ENCODE measurements around the gene NHLH1. TPM values are rescaled to one million over a fixed set of nuclear protein-coding genes. Genes with fewer than 3 reads are reported as not detected.

Gene NHLH1
- total RNA-seq, 4 donors from 2014 or later: not detected

DNA sequence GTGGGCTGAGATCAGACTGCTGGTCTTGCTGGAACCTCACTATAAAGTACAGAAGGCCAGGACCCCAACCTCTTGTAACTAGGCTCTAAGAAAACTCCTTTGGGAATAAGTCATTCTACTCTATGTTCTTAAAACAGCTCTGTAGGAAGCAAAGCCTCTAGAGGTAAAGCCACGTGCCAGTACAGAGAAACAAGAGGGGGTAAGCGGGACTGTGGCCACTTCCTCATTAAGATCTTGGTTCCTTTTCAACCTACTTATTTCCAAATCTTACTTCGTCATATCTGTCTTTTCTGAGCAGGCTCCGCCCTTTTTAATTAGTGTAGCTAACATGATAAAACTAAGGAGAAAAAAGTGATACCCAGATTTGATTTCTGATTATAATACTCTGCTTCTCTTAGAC is 19.9 kb upstream of the NHLH1 start:
- H3K4me1 ChIP-seq: peaks cover 12 to 32% (median 19%) of the 10 kb centered on the region in 4 donors
- 76% methylated on average over 4 of the region's 4 CpGs for WGBS
- intact Hi-C loops (cut with DNase I): no loop called here

DNA sequence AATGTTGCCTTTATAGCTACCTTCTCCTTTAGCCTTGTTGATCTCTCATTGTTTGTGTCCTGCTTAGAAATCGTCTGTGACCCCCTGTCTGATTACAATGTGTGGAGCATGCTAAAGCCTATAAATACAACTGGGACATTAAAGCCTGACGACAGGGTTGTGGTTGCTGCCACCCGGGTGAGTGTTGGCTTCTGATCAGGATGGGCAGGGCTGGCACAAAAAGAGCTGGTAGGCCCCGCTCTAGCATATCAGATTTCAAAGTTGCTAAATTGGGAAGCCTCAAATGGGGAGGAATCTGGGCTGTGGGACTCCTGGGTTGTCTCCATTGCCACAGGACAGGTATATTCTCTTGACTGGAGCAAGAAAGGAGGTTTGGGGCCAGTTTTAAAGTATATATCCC is 15.2 kb upstream of the NHLH1 start:
- no peak overlapping the region for H3K4me3 ChIP-seq
- intact Hi-C loops (cut with DNase I): no loop called here
- no peak overlapping the region for H3K27ac ChIP-seq (replicated peaks in 1 of 4)
- no peaks in the 10 kb centered on the region for H3K9me3 ChIP-seq
- no peaks in the 10 kb centered on the region for H3K27me3 ChIP-seq
- H3K4me1 ChIP-seq: peaks cover 0 to 8% (median 2%) of the 10 kb centered on the region in 4 donors
- DNase-seq (ENCODE audit: extremely low spot score): no peak
- TF ChIP-seq, protein P1, sequence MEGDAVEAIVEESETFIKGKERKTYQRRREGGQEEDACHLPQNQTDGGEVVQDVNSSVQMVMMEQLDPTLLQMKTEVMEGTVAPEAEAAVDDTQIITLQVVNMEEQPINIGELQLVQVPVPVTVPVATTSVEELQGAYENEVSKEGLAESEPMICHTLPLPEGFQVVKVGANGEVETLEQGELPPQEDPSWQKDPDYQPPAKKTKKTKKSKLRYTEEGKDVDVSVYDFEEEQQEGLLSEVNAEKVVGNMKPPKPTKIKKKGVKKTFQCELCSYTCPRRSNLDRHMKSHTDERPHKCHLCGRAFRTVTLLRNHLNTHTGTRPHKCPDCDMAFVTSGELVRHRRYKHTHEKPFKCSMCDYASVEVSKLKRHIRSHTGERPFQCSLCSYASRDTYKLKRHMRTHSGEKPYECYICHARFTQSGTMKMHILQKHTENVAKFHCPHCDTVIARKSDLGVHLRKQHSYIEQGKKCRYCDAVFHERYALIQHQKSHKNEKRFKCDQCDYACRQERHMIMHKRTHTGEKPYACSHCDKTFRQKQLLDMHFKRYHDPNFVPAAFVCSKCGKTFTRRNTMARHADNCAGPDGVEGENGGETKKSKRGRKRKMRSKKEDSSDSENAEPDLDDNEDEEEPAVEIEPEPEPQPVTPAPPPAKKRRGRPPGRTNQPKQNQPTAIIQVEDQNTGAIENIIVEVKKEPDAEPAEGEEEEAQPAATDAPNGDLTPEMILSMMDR (IDR thresholded peaks at IDR 0.05): no peak
- TF ChIP-seq POLR2AphosphoS5 (IDR thresholded peaks at IDR 0.05) (no peak), POLR2A (IDR thresholded peaks at IDR 0.05; ENCODE audit: low read depth) (no peak), EP300 (IDR thresholded peaks at IDR 0.05) (no peak)
- H3K36me3 ChIP-seq: peaks cover 59 to 99% (median 98%) of the 10 kb centered on the region in 4 donors
- whole genome bisulfite sequencing: 89% methylated on average over 4 of the region's 4 CpGs

More for the DNA sequence above, 19.9 kb upstream of the NHLH1 start:
- no peaks in the 10 kb centered on the region for H3K9me3 ChIP-seq
- no peak for DNase-seq (ENCODE audit: extremely low spot score)
- TF ChIP-seq POLR2A (IDR thresholded peaks at IDR 0.05; ENCODE audit: low read depth): no peak
- no peak for TF ChIP-seq POLR2AphosphoS5 (IDR thresholded peaks at IDR 0.05)
- TF ChIP-seq, protein P1 (IDR thresholded peaks at IDR 0.05): no peak
- TF ChIP-seq EP300 (IDR thresholded peaks at IDR 0.05): no peak
- H3K36me3 ChIP-seq: peaks cover 14 to 67% (median 62%) of the 10 kb centered on the region in 4 donors
- H3K27ac ChIP-seq (replicated peaks in 1 of 4): no peak overlapping the region
- H3K4me3 ChIP-seq: no peak overlapping the region
- H3K27me3 ChIP-seq: no peaks in the 10 kb centered on the region

DNA sequence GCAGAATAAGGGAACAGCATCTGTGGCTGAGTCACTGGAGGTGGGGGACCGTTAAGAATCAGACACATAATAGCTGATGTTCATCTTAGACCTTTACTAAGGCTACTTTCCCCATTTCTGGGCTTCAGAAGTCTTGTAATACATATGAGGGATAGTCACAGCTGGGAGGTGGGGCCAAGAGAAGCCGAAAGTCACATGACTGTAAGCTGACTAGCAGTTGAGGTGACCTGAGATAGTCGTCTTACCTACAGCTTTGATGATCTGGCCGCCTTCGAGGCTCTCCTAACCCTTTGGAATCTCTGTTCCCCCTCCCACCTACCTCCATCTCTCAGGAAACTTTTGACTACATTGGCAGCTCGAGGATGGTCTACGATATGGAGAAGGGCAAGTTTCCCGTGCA is 14.3 kb upstream of the NHLH1 start:
- no peak overlapping the region for H3K27ac ChIP-seq (replicated peaks in 1 of 4)
- no peaks in the 10 kb centered on the region for H3K9me3 ChIP-seq
- no peak overlapping the region for H3K4me3 ChIP-seq
- peaks cover 65 to 99% (median 99%) of the 10 kb centered on the region in 4 donors for H3K36me3 ChIP-seq
- peaks cover 0 to 8% (median 0%) of the 10 kb centered on the region in 4 donors for H3K4me1 ChIP-seq
- no peak for DNase-seq (ENCODE audit: extremely low spot score)
- TF ChIP-seq EP300 (IDR thresholded peaks at IDR 0.05) (no peak), POLR2A (IDR thresholded peaks at IDR 0.05; ENCODE audit: low read depth) (no peak), POLR2AphosphoS5 (IDR thresholded peaks at IDR 0.05) (no peak)
- TF ChIP-seq, protein P1 (IDR thresholded peaks at IDR 0.05): no peak
- H3K27me3 ChIP-seq: no peaks in the 10 kb centered on the region
- intact Hi-C loops (cut with DNase I): no loop called here
- 89% methylated on average over 8 of the region's 8 CpGs for WGBS

DNA sequence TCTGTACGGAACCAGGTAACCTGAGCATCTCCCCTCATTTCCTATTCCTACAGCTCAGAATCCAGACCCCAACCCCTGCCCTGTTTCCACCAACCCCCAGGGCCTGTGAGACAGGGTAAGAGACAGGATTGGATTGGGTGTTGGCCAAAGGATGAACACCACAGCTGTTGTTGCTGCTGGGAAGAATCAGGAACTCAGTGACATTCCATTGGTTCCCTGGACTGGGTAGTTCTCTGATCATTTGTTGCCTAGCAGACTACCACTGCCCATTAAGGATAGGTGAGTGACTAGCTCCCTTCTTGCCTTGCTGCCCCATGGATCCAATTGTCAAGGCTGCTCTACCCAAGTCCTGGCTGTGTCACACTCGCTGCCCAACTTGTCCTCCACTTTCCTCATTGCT is 13.6 kb upstream of the NHLH1 start:
- H3K27ac ChIP-seq (replicated peaks in 1 of 4): no peak overlapping the region
- no peaks in the 10 kb centered on the region for H3K9me3 ChIP-seq
- no peaks in the 10 kb centered on the region for H3K27me3 ChIP-seq
- intact Hi-C loops (cut with DNase I): no loop called here
- H3K4me3 ChIP-seq: no peak overlapping the region
- H3K4me1 ChIP-seq: peaks cover 0 to 8% (median 0%) of the 10 kb centered on the region in 4 donors
- H3K36me3 ChIP-seq: peaks cover 71 to 99% (median 99%) of the 10 kb centered on the region in 4 donors
- 88% methylated on average over 2 of the region's 2 CpGs for WGBS
- DNase-seq (ENCODE audit: extremely low spot score): no peak
- no peak for TF ChIP-seq POLR2AphosphoS5 (IDR thresholded peaks at IDR 0.05)
- TF ChIP-seq EP300 (IDR thresholded peaks at IDR 0.05): no peak
- TF ChIP-seq, protein P1 (IDR thresholded peaks at IDR 0.05): no peak
- TF ChIP-seq POLR2A (IDR thresholded peaks at IDR 0.05; ENCODE audit: low read depth): no peak

Data from esophagus muscularis mucosa (tissue), 4 donors.